CD8-positive, alpha-beta memory T cell (primary cell): ENCODE results near the gene SCG5. TPM values are rescaled to one million over a fixed set of nuclear protein-coding genes. Genes with fewer than 3 reads are reported as not detected.

ENCODE experiments used
- CTCF ChIA-PET: fragments of 350-600 bp; sonication (Branson Sonifier 250); formaldehyde crosslinking; loops from one replicate; lab custom pipeline; 2021; ENCODE audit warnings: antibody characterized with exemption; lab: Charles Lee
- POLR2A ChIA-PET: fragments of 350-600 bp; sonication (Branson Sonifier 250); formaldehyde crosslinking; loops from one replicate; lab custom pipeline; 2021; ENCODE audit warnings: antibody characterized with exemption; lab: Charles Lee
- DNase-seq, 5 donors: peaks; one replicate each; pipeline versions ENCODE4 v3.0.0 to v3.0.0-alpha.2; 2020 to 2022; ENCODE audit warnings: mixed read lengths in 1 of 5
- H3K27ac ChIP-seq: one replicate; pipeline ENCODE4 v1.7.0; 2013; ENCODE audit warnings: low read depth, mild to moderate bottlenecking, low read length, moderate library complexity
- H3K27me3 ChIP-seq: 2 replicates; pipeline ENCODE4 v1.7.0; 2013; ENCODE audit warnings: low read length, mild to moderate bottlenecking; ENCODE audit not compliant: insufficient read depth, poor library complexity, severe bottlenecking
- H3K36me3 ChIP-seq: 2 replicates; pipeline ENCODE4 v1.7.0; 2013; ENCODE audit warnings: mild to moderate bottlenecking, low read length, moderate library complexity; ENCODE audit not compliant: insufficient read depth
- H3K4me1 ChIP-seq: 2 replicates; pipeline ENCODE4 v1.7.0; 2013; ENCODE audit warnings: mild to moderate bottlenecking, low read length, moderate library complexity; ENCODE audit not compliant: insufficient read depth
- H3K4me3 ChIP-seq: 2 replicates; pipeline ENCODE4 v1.7.0; 2013; ENCODE audit warnings: mild to moderate bottlenecking, low read length
- H3K9me3 ChIP-seq: 2 replicates; pipeline ENCODE4 v1.7.0; 2013; ENCODE audit warnings: mild to moderate bottlenecking, low read length
- H3K27ac Mint-ChIP-seq, 8 donors: one replicate each; pipeline ENCODE4 v1.8.0; 2020 to 2021; ENCODE audit warnings: mixed read lengths in 8 of 8, mild to moderate bottlenecking in 6 of 8, inconsistent platforms in 3 of 8, moderate library complexity in 3 of 8
- H3K27me3 Mint-ChIP-seq, 2 donors: one replicate each; pipeline ENCODE4 v1.8.0; 2020 to 2021; ENCODE audit warnings: mixed read lengths in 2 of 2, mild to moderate bottlenecking in 1 of 2, moderate library complexity in 1 of 2
- H3K36me3 Mint-ChIP-seq, 3 donors: one replicate each; pipeline ENCODE4 v1.8.0; 2020 to 2021; ENCODE audit warnings: mixed read lengths in 3 of 3, inconsistent platforms in 1 of 3, mild to moderate bottlenecking in 1 of 3
- H3K4me1 Mint-ChIP-seq, 3 donors: one replicate each; pipeline ENCODE4 v1.8.0; 2020 to 2021; ENCODE audit warnings: mixed read lengths in 3 of 3, inconsistent platforms in 1 of 3, mild to moderate bottlenecking in 1 of 3
- H3K4me3 Mint-ChIP-seq, 7 donors: one replicate each; pipeline ENCODE4 v1.8.0; 2020 to 2021; ENCODE audit warnings: mixed read lengths in 7 of 7, mild to moderate bottlenecking in 6 of 7, moderate library complexity in 4 of 7, inconsistent platforms in 2 of 7
- H3K9me3 Mint-ChIP-seq, 5 donors: one replicate each; pipeline ENCODE4 v1.8.0; 2020 to 2022; ENCODE audit warnings: mixed read lengths in 5 of 5, mild to moderate bottlenecking in 3 of 5, moderate library complexity in 2 of 5, inconsistent platforms in 1 of 5
- polyA plus RNA-seq: library from polyadenylated mRNA; unstranded; fragments of 300-500 nt; fragmentation: Illumina TruSeq; gene quantifications from one replicate; pipeline ENCODE4 v1.2.3, GENCODE V29; 2021
- total RNA-seq, 2 experiments: library from RNA; stranded (reverse); gene quantifications; one replicate each; pipeline ENCODE4 v1.2.3, GENCODE V29; 2021

SCG5 gene
- total and polyA plus RNA-seq, 3 experiments from 2014 or later = 0.24 to 0.28 TPM; not detected in 1

- H3K36me3 Mint-ChIP-seq = peaks cover 0 to 21% (median 16%) of the 10 kb centered on the region in 3 donors
These were observed 4.5 kb upstream of the SCG5 start for GRCh38 chr15:32636908-32637567.

GRCh38 chr15:32637704-32638103 lies 3.8 kb upstream of the SCG5 start:
- no peak overlapping the region for H3K27ac ChIP-seq
- CTCF ChIA-PET = no interaction called here

More at GRCh38 chr15:32636908-32637567, 4.5 kb upstream of the SCG5 start:
- Mint-ChIP-seq H3K27ac (no peak overlapping the region), H3K27me3 (no peaks in the 10 kb centered on the region), H3K4me1 (no peaks in the 10 kb centered on the region), H3K4me3 (no peak overlapping the region), H3K9me3 (no peaks in the 10 kb centered on the region)
- no peak overlapping the region for H3K27ac ChIP-seq
- no peak for DNase-seq
- H3K36me3 ChIP-seq = no peaks in the 10 kb centered on the region
- no peaks in the 10 kb centered on the region for H3K27me3 ChIP-seq
- no peaks in the 10 kb centered on the region for H3K9me3 ChIP-seq
- POLR2A ChIA-PET = no interaction called here
- no peak overlapping the region for H3K4me3 ChIP-seq
- CTCF ChIA-PET = no interaction called here
- H3K4me1 ChIP-seq = no peaks in the 10 kb centered on the region

GRCh38 chr15:32642667-32643435 lies 1.3 kb downstream of the SCG5 start:
- H3K9me3 Mint-ChIP-seq = no peaks in the 10 kb centered on the region
- Histone ChIP-seq H3K27me3 (no peaks in the 10 kb centered on the region), H3K4me3 (no peak overlapping the region), H3K27ac (no peak overlapping the region), H3K4me1 (no peaks in the 10 kb centered on the region), H3K36me3 (no peaks in the 10 kb centered on the region), H3K9me3 (no peaks in the 10 kb centered on the region)
- no peak for DNase-seq
- H3K27ac Mint-ChIP-seq = no peak overlapping the region
- CTCF ChIA-PET = no interaction called here
- H3K36me3 Mint-ChIP-seq = peaks cover 0 to 5% (median 0%) of the 10 kb centered on the region in 3 donors
- POLR2A ChIA-PET = no interaction called here
- H3K27me3 Mint-ChIP-seq = no peaks in the 10 kb centered on the region
- H3K4me1 Mint-ChIP-seq = peaks cover 0 to 4% (median 0%) of the 10 kb centered on the region in 3 donors
- H3K4me3 Mint-ChIP-seq = no peak overlapping the region

More at GRCh38 chr15:32637704-32638103, 3.8 kb upstream of the SCG5 start:
- Mint-ChIP-seq H3K36me3 (peaks cover 0 to 21% (median 16%) of the 10 kb centered on the region in 3 donors), H3K9me3 (no peaks in the 10 kb centered on the region), H3K4me1 (no peaks in the 10 kb centered on the region), H3K27ac (no peak overlapping the region), H3K27me3 (no peaks in the 10 kb centered on the region), H3K4me3 (no peak overlapping the region)
- H3K9me3 ChIP-seq = no peaks in the 10 kb centered on the region
- no peak for DNase-seq
- POLR2A ChIA-PET = no interaction called here
- H3K4me3 ChIP-seq = no peak overlapping the region
- no peaks in the 10 kb centered on the region for H3K27me3 ChIP-seq
- H3K4me1 ChIP-seq = no peaks in the 10 kb centered on the region
- no peaks in the 10 kb centered on the region for H3K36me3 ChIP-seq

DNA sequence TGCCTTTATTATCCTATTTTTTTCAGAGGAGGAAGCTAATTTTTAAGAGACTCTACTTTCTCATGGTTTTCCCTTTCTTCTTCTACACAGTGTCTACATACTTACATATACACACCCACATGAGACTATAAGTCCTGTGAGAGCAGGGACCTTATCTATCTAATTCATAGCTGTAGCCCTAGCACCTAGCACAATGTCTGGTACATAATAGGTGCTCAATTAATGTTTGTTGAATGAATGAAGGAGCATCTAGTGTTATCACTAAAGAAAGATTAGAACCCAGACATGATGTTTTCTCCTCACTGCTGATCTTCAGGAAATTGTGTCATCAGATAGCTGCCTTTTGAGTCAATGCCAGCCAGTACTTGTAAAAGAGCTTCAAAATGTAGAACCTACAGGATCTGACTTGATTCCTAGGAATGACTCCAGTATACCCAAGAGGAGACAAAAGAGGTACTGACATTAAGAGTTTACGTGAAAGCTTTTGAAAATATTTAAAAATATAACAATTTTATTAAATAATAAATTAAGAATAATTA lies 2.5 kb downstream of the SCG5 start:
- no peak overlapping the region for H3K27ac ChIP-seq
- CTCF ChIA-PET = no interaction called here
- H3K27me3 ChIP-seq = no peaks in the 10 kb centered on the region
- Mint-ChIP-seq H3K9me3 (no peaks in the 10 kb centered on the region), H3K27me3 (no peaks in the 10 kb centered on the region), H3K4me3 (no peak overlapping the region), H3K27ac (no peak overlapping the region), H3K36me3 (peaks cover 0 to 5% (median 0%) of the 10 kb centered on the region in 3 donors), H3K4me1 (peaks cover 0 to 4% (median 0%) of the 10 kb centered on the region in 3 donors)
- POLR2A ChIA-PET = no interaction called here
- H3K4me1 ChIP-seq = no peaks in the 10 kb centered on the region
- H3K4me3 ChIP-seq = no peak overlapping the region
- no peak for DNase-seq
- H3K9me3 ChIP-seq = no peaks in the 10 kb centered on the region
- H3K36me3 ChIP-seq = no peaks in the 10 kb centered on the region

DNA sequence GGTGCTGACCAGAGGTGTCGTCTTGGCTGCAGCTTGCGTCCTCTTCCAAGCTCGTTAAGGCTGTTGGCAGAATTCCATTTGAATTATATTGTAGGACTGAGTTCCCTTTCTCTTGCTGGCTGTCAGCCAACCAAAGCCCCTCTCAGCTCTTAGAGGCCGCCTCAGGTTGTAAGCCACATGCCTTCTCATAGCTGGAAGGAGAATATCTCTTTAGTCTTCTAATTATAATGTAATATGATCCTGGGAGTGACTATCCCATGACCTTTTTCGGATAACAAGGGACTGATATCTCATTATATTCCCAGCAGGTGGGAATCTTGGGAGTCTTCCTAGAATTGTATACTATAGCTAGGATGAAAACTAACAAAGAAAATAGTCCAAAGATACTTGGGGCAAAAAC lies 4.8 kb downstream of the SCG5 start:
- H3K9me3 ChIP-seq = no peaks in the 10 kb centered on the region
- Mint-ChIP-seq H3K4me1 (peaks cover 0 to 4% (median 0%) of the 10 kb centered on the region in 3 donors), H3K4me3 (no peak overlapping the region), H3K27ac (no peak overlapping the region), H3K27me3 (no peaks in the 10 kb centered on the region), H3K36me3 (peaks cover 0 to 6% (median 0%) of the 10 kb centered on the region in 3 donors), H3K9me3 (no peaks in the 10 kb centered on the region)
- no peak for DNase-seq
- no peak overlapping the region for H3K4me3 ChIP-seq
- H3K27me3 ChIP-seq = no peaks in the 10 kb centered on the region
- no peak overlapping the region for H3K27ac ChIP-seq
- H3K36me3 ChIP-seq = no peaks in the 10 kb centered on the region
- POLR2A ChIA-PET = no interaction called here
- no peaks in the 10 kb centered on the region for H3K4me1 ChIP-seq
- CTCF ChIA-PET = no interaction called here

- DNase-seq = no peak
- ChIA-PET POLR2A (interaction anchor here (1.1 kb wide), 1 partner anchor 10 kb away, joined by 3 read pairs; no protein-coding TSS in a partner anchor), CTCF (interaction anchor here (0.5 to 3.1 kb wide), 3 partner anchors 9 to 1543 kb away, joined by 3 to 21 read pairs (median 4); no protein-coding TSS in a partner anchor)
- no peak overlapping the region for H3K4me3 Mint-ChIP-seq
- no peaks in the 10 kb centered on the region for H3K4me1 ChIP-seq
- H3K4me1 Mint-ChIP-seq = peaks cover 0 to 4% (median 0%) of the 10 kb centered on the region in 3 donors
- H3K27me3 ChIP-seq = no peaks in the 10 kb centered on the region
- H3K4me3 ChIP-seq = no peak overlapping the region
- H3K27me3 Mint-ChIP-seq = no peaks in the 10 kb centered on the region
- H3K36me3 Mint-ChIP-seq = peaks cover 0 to 6% (median 0%) of the 10 kb centered on the region in 3 donors
- H3K9me3 ChIP-seq = no peaks in the 10 kb centered on the region
- H3K36me3 ChIP-seq = no peaks in the 10 kb centered on the region
- no peaks in the 10 kb centered on the region for H3K9me3 Mint-ChIP-seq
- H3K27ac ChIP-seq = no peak overlapping the region
- H3K27ac Mint-ChIP-seq = no peak overlapping the region
These were observed 7.8 kb downstream of the SCG5 start for GRCh38 chr15:32649342-32649741.

DNA sequence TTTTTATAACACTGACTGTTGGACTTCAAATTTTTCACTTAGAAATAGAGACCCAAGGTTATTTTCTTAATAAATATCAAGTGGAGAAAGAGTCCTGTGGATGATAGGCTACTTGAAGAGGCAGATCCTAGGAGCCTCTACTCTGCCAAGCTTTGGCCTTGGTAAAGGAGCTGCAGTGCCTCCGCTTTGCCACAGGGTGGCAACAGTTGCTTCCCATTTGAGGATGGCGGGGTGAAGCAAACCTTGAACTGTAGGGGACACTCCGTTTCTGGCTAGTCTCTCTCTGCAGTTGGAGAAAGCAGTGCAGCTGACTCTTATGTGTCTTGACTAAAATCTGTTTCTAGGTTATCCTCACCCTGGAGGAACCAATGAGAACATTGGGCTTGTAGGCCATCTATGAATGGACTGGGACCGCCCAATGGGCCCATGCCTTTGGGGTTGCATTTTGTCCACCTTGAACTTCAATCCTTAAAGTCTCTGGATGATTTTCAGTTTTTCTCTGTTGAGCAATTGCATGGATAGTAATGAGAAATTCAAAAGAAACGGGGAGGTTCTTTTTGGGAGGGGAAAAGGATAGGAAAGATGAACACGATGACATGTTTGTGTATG lies 9.8 kb downstream of the SCG5 start:
- no peaks in the 10 kb centered on the region for H3K4me1 ChIP-seq
- peaks cover 0 to 5% (median 0%) of the 10 kb centered on the region in 3 donors for H3K36me3 Mint-ChIP-seq
- ChIA-PET CTCF (interaction anchor here (3.1 kb wide), 1 partner anchor 10 kb away, joined by 21 read pairs; no protein-coding TSS in a partner anchor), POLR2A (no interaction called here)
- H3K4me3 Mint-ChIP-seq = no peak overlapping the region
- H3K27ac ChIP-seq = no peak overlapping the region
- peak; percentile 4 to 56 (median 13) for DNase-seq
- no peaks in the 10 kb centered on the region for H3K9me3 ChIP-seq
- H3K9me3 Mint-ChIP-seq = no peaks in the 10 kb centered on the region
- H3K27me3 Mint-ChIP-seq = no peaks in the 10 kb centered on the region
- no peaks in the 10 kb centered on the region for H3K36me3 ChIP-seq
- H3K4me3 ChIP-seq = no peak overlapping the region
- H3K27me3 ChIP-seq = no peaks in the 10 kb centered on the region
- H3K4me1 Mint-ChIP-seq = no peaks in the 10 kb centered on the region
- H3K27ac Mint-ChIP-seq = peak overlapping the region in 1 of 8 donors; percentile 8
